Sigmoid colon (tissue), 4 donors: ENCODE measurements around the gene MYO7A.

Experiments
- POLR2A ChIP-seq, 2 donors: fragments of 450-650 bp; IDR thresholded peaks; one replicate each; pipeline ENCODE4 v1.6.1; 2016; ENCODE audit warnings: antibody characterized with exemption in 2 of 2, mild to moderate bottlenecking in 2 of 2, moderate library complexity in 2 of 2
- POLR2AphosphoS5 ChIP-seq, 4 donors: sonication (generic); formaldehyde crosslinking; IDR thresholded peaks; one replicate each; pipeline ENCODE4 v1.6.1; 2017; ENCODE audit warnings: antibody characterized with exemption in 4 of 4
- TF ChIP-seq, protein P1 (sequence below), 4 experiments: fragments of 450-650 bp in 3 of 4; fragments of 200-600 bp in 1 of 4; IDR thresholded peaks; one replicate each; pipeline ENCODE4 v1.5.1; 2016 to 2019; ENCODE audit warnings: antibody characterized with exemption in 4 of 4, mild to moderate bottlenecking in 3 of 4, moderate library complexity in 2 of 4

DNA sequence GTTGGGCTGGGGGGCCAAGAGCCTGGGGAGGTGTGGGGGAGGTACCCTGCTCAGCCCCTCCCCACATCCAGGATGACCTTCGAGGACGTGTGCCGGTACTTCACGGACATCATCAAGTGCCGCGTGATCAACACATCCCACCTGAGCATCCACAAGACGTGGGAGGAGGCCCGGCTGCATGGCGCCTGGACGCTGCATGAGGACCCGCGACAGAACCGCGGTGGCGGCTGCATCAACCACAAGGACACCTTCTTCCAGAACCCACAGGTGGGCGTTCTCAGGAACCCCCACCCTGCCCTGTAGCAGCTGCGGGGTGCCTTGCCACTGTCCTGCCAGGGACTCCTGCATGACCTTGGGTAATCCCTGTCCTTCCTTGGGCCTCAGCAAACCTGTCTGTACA lies 10.0 kb upstream of the MYO7A start:
- TF ChIP-seq, protein P1, sequence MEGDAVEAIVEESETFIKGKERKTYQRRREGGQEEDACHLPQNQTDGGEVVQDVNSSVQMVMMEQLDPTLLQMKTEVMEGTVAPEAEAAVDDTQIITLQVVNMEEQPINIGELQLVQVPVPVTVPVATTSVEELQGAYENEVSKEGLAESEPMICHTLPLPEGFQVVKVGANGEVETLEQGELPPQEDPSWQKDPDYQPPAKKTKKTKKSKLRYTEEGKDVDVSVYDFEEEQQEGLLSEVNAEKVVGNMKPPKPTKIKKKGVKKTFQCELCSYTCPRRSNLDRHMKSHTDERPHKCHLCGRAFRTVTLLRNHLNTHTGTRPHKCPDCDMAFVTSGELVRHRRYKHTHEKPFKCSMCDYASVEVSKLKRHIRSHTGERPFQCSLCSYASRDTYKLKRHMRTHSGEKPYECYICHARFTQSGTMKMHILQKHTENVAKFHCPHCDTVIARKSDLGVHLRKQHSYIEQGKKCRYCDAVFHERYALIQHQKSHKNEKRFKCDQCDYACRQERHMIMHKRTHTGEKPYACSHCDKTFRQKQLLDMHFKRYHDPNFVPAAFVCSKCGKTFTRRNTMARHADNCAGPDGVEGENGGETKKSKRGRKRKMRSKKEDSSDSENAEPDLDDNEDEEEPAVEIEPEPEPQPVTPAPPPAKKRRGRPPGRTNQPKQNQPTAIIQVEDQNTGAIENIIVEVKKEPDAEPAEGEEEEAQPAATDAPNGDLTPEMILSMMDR (IDR thresholded peaks at IDR 0.05), result no peak
- TF ChIP-seq POLR2A (IDR thresholded peaks at IDR 0.05), result no peak
- no peak for TF ChIP-seq POLR2AphosphoS5 (IDR thresholded peaks at IDR 0.05)
